Effector CD4-positive, alpha-beta T cell (primary cell): Measurements from ENCODE around the gene POLR3B.
"Not testable (repeated sequence)": the region's sequence is repeated elsewhere in the genome, so short reads cannot be mapped to it uniquely, and the experiment has no call there.

Source experiments
- DNase-seq: peaks from one replicate; pipeline ENCODE4 v3.0.0-alpha.2; 2020
- total RNA-seq: gene quantifications from one replicate; lab custom pipeline; 2026; lab: John Stamatoyannopoulos, UW

Gene POLR3B
- total RNA-seq, result 11.1 reads per million, percentile 34 among the genes with 10 or more reads in this experiment

- peak; percentile 96 for DNase-seq
These were observed at the start of gene POLR3B for GRCh38 chr12:106357549-106358395. POLR3B (plus strand) TSS chr12:106357748; CDS start chr12:106357880, 132 bp downstream.

- no peak for DNase-seq
These were observed 49.4 kb upstream of the POLR3B start for GRCh38 chr12:106308121-106308520.

GRCh38 chr12:106308611-106309010, 48.9 kb upstream of the POLR3B start:
- DNase-seq, result no peak

- no peak for DNase-seq
These were observed 47.7 kb upstream of the POLR3B start for GRCh38 chr12:106309671-106310505.

GRCh38 chr12:106310687-106311086, 46.9 kb upstream of the POLR3B start:
- DNase-seq, result no peak

- DNase-seq, result no peak
These were observed 46.4 kb upstream of the POLR3B start for GRCh38 chr12:106311139-106311538.

- DNase-seq, result not testable (repeated sequence)
These were observed 44.1 kb upstream of the POLR3B start for GRCh38 chr12:106313413-106313812.

- no peak for DNase-seq
These were observed 42.0 kb upstream of the POLR3B start for GRCh38 chr12:106315523-106315922.

- no peak for DNase-seq
These were observed 40.0 kb upstream of the POLR3B start for GRCh38 chr12:106317406-106318082.

GRCh38 chr12:106321139-106321850, 36.3 kb upstream of the POLR3B start:
- no peak for DNase-seq

GRCh38 chr12:106323537-106323936, 34.0 kb upstream of the POLR3B start:
- no peak for DNase-seq

GRCh38 chr12:106327309-106327869, 30.2 kb upstream of the POLR3B start:
- no peak for DNase-seq

- DNase-seq, result no peak
These were observed 28.8 kb upstream of the POLR3B start for GRCh38 chr12:106328735-106329134.

- DNase-seq, result no peak
These were observed 28.1 kb upstream of the POLR3B start for GRCh38 chr12:106329231-106329982.

- no peak for DNase-seq
These were observed 25.9 kb upstream of the POLR3B start for GRCh38 chr12:106331599-106331998.

GRCh38 chr12:106332536-106332935, 25.0 kb upstream of the POLR3B start:
- no peak for DNase-seq

- DNase-seq, result no peak
These were observed 24.5 kb upstream of the POLR3B start for GRCh38 chr12:106333010-106333409.

- no peak for DNase-seq
These were observed 23.8 kb upstream of the POLR3B start for GRCh38 chr12:106333756-106334155.

GRCh38 chr12:106341086-106341877, 16.3 kb upstream of the POLR3B start:
- DNase-seq, result no peak
